K562 (cell line): ENCODE results near the gene CYSTM1. TPM values are rescaled to one million over a fixed set of nuclear protein-coding genes. Genes with fewer than 3 reads are reported as not detected.

Experiments
- ARHGAP35 ChIP-seq: fragments of 450-650 bp; IDR thresholded peaks from 2 replicates; pipeline ENCODE4 v1.6.1; 2018; ENCODE audit not compliant: partially characterized antibody
- BHLHE40 ChIP-seq: IDR thresholded peaks from 2 replicates; pipeline ENCODE4 v1.6.1; 2011; ENCODE audit warnings: low read length, improper control_type of control experiment
- C11orf30 ChIP-seq: fragments of 450-650 bp; IDR thresholded peaks from 2 replicates; pipeline ENCODE4 v1.6.1; 2016; ENCODE audit warnings: low read depth, mild to moderate bottlenecking
- CBX2 ChIP-seq: fragments of 200-600 bp; sonication (generic); IDR thresholded peaks from one replicate; pipeline ENCODE4 v1.6.1; 2012; ENCODE audit warnings: mild to moderate bottlenecking, low read length, inconsistent platforms; ENCODE audit not compliant: insufficient read depth, poor library complexity, severe bottlenecking
- DPF2 ChIP-seq: fragments of 450-650 bp; IDR thresholded peaks from 2 replicates; pipeline ENCODE4 v1.6.1; 2016
- ETV1 ChIP-seq: fragments of 450-650 bp; conservative IDR thresholded peaks from 2 replicates; pipeline ENCODE4 v1.6.1; 2016; ENCODE audit warnings: missing genetic modification characterization, control low read depth, low read depth, missing compliant biosample characterization
- HDAC2 ChIP-seq: fragments of 450-650 bp; IDR thresholded peaks from 2 replicates; pipeline ENCODE4 v1.6.1; 2016; ENCODE audit warnings: mild to moderate bottlenecking
- MAX ChIP-seq: sonication (generic); formaldehyde crosslinking; IDR thresholded peaks from 2 replicates; pipeline ENCODE4 v1.9.0; 2022; ENCODE audit warnings: mild to moderate bottlenecking, missing genetic modification reagents
- MBD1 ChIP-seq: fragments of 250-450 bp; sonication (Bioruptor Pico); IDR thresholded peaks from 2 replicates; pipeline ENCODE4 v1.8.0; 2022; ENCODE audit warnings: inconsistent platforms
- MECOM ChIP-seq: fragments of 250-450 bp; sonication (Bioruptor Pico); IDR thresholded peaks from 2 replicates; pipeline ENCODE4 v1.8.0; 2022; ENCODE audit warnings: inconsistent platforms
- NCOA2 ChIP-seq, 2 experiments: fragments of 450-650 bp; IDR thresholded peaks; 2 replicates each; pipeline ENCODE4 v1.6.1; 2018; ENCODE audit warnings: mild to moderate bottlenecking in 2 of 2, moderate library complexity in 1 of 2; ENCODE audit not compliant: partially characterized antibody in 2 of 2
- NR2C2 ChIP-seq, 2 experiments: fragments of 200-800 bp in 1 of 2; sonication (Bioruptor generic) in 1 of 2; sonication (generic) in 1 of 2; formaldehyde crosslinking in 1 of 2; IDR thresholded peaks; 2 replicates each; pipeline versions ENCODE4 v1.6.1 to v1.8.0; 2016 to 2022; ENCODE audit warnings: mild to moderate bottlenecking in 1 of 2, missing compliant biosample characterization in 1 of 2, missing genetic modification characterization in 1 of 2, missing genetic modification reagents in 1 of 2
- PHF8 ChIP-seq: fragments of 200-600 bp; sonication (generic); IDR thresholded peaks from 2 replicates; pipeline ENCODE4 v1.6.1; 2012; ENCODE audit warnings: mixed run types, mild to moderate bottlenecking, inconsistent platforms, low read length, moderate library complexity, borderline replicate concordance
- RBM17 ChIP-seq: fragments of 200-400 bp; formaldehyde crosslinking; IDR thresholded peaks from 2 replicates; pipeline ENCODE4 v1.6.1; 2017; ENCODE audit warnings: low read depth, mild to moderate bottlenecking, low read length, borderline replicate concordance
- SETDB1 ChIP-seq: IDR thresholded peaks from one replicate; pipeline ENCODE4 v1.6.1; 2012; ENCODE audit warnings: low read length, control low read depth, inconsistent platforms
- SMAD2 ChIP-seq: fragments of 150-350 bp; IDR thresholded peaks from 2 replicates; pipeline ENCODE4 v1.6.1; 2014; ENCODE audit warnings: low read depth, mild to moderate bottlenecking, low read length
- TGIF2 ChIP-seq: sonication (generic); formaldehyde crosslinking; IDR thresholded peaks from 2 replicates; pipeline ENCODE4 v1.8.1; 2022; ENCODE audit warnings: mild to moderate bottlenecking, missing genetic modification reagents, moderate library complexity
- TRIM28 ChIP-seq: fragments of 450-650 bp; IDR thresholded peaks from 2 replicates; pipeline ENCODE4 v1.6.1; 2017
- ZBTB2 ChIP-seq: fragments of 450-650 bp; IDR thresholded peaks from 2 replicates; pipeline ENCODE4 v1.6.1; 2016; ENCODE audit warnings: antibody characterized with exemption
- ZC3H8 ChIP-seq: fragments of 450-650 bp; IDR thresholded peaks from 2 replicates; pipeline ENCODE4 v1.6.1; 2017
- ZFPM2 ChIP-seq: fragments of 250-450 bp; sonication (Bioruptor Pico); IDR thresholded peaks from 2 replicates; pipeline ENCODE4 v1.5.1; 2022; ENCODE audit warnings: mild to moderate bottlenecking
- ZHX1 ChIP-seq: fragments of 150-350 bp; conservative IDR thresholded peaks from 2 replicates; pipeline ENCODE4 v1.6.1; 2014; ENCODE audit warnings: low read length
- ZKSCAN1 ChIP-seq: fragments of 150-350 bp; IDR thresholded peaks from 2 replicates; pipeline ENCODE4 v1.6.1; 2016; ENCODE audit warnings: low read depth, low read length
- ZNF12 ChIP-seq: sonication (generic); formaldehyde crosslinking; IDR thresholded peaks from 2 replicates; pipeline ENCODE4 v1.4.0; 2020; ENCODE audit warnings: mild to moderate bottlenecking, missing genetic modification reagents
- ZNF184 ChIP-seq: sonication (generic); formaldehyde crosslinking; IDR thresholded peaks from 2 replicates; pipeline ENCODE4 v1.5.0; 2020; ENCODE audit warnings: missing genetic modification reagents
- ZNF436 ChIP-seq: fragments of 250-450, 450-650 bp; sonication (Bioruptor Pico); formaldehyde crosslinking; IDR thresholded peaks from 2 replicates; pipeline ENCODE4 v1.7.0; 2020; ENCODE audit warnings: mild to moderate bottlenecking
- polyA plus RNA-seq, 8 experiments: library from polyadenylated mRNA; depleted of rRNA in 4 of 8; stranded (reverse) in 5 of 8; unstranded in 3 of 8; fragments of >200 nt; fragmentation: Nextera tagmentation in 2 of 8; fragmentation: Illumina TruSeq in 1 of 8; extraction: Ambion mirVana in 2 of 8; extraction: Trizol in 1 of 8; gene quantifications; 2 replicates each; pipeline versions ENCODE4 v1.2.1 to v1.2.3, GENCODE V29; 2011 to 2014; ENCODE audit warnings: inconsistent platforms in 1 of 8, missing spikeins in 1 of 8
- total RNA-seq, 7 experiments: library from RNA; depleted of rRNA in 6 of 7; stranded (reverse); fragments of >200 nt in 6 of 7; fragmentation: Illumina TruSeq in 2 of 7; extraction: Trizol in 2 of 7; gene quantifications; 2 replicates each; pipeline versions ENCODE4 v1.2.1 to v1.2.3, GENCODE V29; 2011 to 2021; ENCODE audit warnings: low replicate concordance in 1 of 7

The CYSTM1 gene
- total and polyA plus RNA-seq, 9 of the 15 experiments (the other 6 are each of a cell fraction or from before 2014, with no cell fraction given): 76.1 to 422 (median 108) TPM

- no peak for TF ChIP-seq ZKSCAN1
- no peak for TF ChIP-seq ZHX1
- peak; percentile 71 for TF ChIP-seq DPF2
- TF ChIP-seq MAX (CRISPR knock-in tag): no peak
- no peak for TF ChIP-seq CBX2
- no peak for TF ChIP-seq SMAD2
- TF ChIP-seq ZFPM2 (CRISPR knock-in tag): no peak
- no peak for TF ChIP-seq TGIF2 (CRISPR knock-in tag)
- TF ChIP-seq BHLHE40: no peak
- TF ChIP-seq TRIM28: no peak
- TF ChIP-seq SETDB1: no peak
- TF ChIP-seq ETV1: no peak
- TF ChIP-seq ARHGAP35: no peak
- TF ChIP-seq RBM17: no peak
- no peak for TF ChIP-seq NR2C2 (CRISPR knock-in tag; IDR thresholded peaks at IDR 0.05)
- TF ChIP-seq NR2C2 (tag; IDR thresholded peaks at IDR 0.05): no peak
- no peak for TF ChIP-seq PHF8
- TF ChIP-seq MECOM (CRISPR knock-in tag): peak; percentile 70; the same call in 1 of the 2 replicates
- no peak for TF ChIP-seq MBD1 (CRISPR knock-in tag)
- TF ChIP-seq ZNF12: no peak
- TF ChIP-seq NCOA2 (IDR thresholded peaks at IDR 0.05; ENCODE audit: partially characterized antibody in 2 of 2): no peak
- TF ChIP-seq ZBTB2: no peak
- no peak for TF ChIP-seq ZC3H8
- TF ChIP-seq ZNF184 (CRISPR knock-in tag): no peak
- no peak for TF ChIP-seq HDAC2
- TF ChIP-seq ZNF436: no peak
- peak; percentile 89 for TF ChIP-seq C11orf30
Measured at GRCh38 chr5:140186267-140186671, 11.3 kb downstream of the CYSTM1 start (continued).
